IPS DF 4.7 (cell line): ENCODE measurements around the gene GABRB1.

Source experiments
- DNase-seq: peaks from one replicate; pipeline ENCODE4 v3.0.0-alpha.2; 2013; ENCODE audit warnings: low spot score; ENCODE audit errors: extremely low read depth

GABRB1 gene

DNA sequence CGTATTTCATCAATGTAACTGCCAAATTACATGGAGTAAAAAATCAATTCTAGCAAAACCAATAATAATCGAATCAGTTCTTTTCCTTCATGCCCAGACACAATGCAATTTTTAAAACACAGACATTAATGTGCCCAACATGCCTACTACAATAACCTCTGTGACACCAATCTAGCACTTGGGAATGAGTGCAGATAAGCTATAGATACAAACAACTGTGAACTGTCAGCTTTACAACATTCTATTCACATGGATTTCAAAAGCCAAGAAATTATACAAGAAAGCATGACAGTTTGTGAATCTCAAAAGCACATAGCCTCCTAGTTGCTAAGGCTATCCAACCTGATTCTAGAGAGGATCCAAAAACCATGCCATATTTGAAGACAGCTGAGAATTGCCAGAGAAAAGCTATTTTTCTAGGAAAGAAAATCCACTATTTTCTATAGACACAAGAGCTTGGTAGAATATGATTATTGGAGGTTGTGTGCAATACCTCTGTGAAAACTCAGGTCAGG lies 351.5 kb downstream of the GABRB1 start:
- DNase-seq = no peak

DNA sequence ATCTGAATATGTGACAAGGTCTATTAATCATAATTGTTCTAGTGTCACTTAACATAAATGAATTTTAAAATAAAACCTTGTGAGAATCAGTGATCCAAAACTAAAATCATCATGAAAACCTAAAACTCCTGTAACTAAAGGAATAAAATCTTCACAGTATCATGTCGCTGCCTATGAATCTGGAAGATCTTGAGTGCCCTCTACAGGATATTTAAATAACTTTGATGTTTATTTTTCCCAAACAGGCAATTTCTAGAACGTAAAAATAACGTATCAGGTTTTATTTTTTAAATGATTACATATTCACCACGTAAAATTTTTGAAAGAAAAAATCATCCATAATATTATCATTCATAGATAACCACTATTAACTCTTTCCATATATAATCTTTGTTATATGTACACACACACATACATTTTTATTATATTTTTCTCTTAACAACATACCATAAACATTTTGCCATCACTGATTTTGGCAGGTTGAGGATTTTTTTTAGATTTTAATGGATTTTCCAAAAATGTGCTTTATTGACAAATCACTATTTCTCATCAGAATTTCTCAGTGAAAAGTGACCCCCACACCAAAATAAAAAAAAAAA lies 352.6 kb downstream of the GABRB1 start:
- no peak for DNase-seq

DNA sequence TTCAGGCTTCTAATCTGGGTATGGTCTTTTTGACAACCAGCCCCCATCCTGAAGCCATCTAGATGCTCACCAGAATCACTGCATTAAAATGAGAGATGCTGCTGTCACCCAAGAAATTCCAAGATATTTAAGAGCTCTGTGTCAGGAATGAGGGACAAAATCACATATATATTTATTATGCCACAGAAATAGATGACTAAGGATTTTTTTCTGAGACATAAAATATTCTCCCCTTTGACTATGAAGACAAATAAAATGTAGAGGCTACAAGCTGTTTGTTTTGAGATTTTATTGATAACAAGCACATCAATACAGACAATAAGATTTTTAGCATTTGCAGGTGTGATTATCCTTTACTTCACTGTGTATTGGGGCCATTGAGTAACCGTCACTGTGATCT lies 354.8 kb downstream of the GABRB1 start:
- DNase-seq = no peak

DNA sequence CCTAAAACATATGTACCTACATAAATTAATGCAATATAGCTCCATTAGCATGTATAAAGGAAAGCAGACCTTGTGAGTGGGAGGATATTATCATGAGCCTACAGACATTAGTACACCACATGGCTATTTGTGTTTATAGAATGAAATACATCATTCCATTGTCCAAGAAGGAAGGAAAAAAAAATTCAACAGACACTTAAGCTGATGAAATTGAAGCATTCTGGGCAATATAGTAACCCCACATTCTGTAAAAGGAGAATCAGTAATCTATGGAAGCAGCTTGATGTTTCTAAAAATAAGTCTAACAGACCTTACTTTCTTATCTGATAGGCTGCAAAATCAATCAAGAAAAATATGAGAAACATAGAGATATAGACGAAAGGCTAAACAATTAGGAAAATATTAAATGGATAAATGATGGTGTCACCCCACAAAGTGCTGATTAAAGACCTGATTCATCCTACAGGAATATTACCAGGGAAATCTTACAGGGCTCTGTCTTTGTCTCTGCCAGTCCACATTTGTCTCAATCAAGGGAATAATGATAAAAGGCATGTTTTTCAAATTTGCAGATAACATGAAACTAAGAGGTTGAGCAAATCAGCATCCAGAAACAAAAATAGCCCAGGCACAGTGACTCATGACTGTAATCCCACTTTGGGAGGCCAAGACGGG lies 355.3 kb downstream of the GABRB1 start:
- DNase-seq = no peak

DNA sequence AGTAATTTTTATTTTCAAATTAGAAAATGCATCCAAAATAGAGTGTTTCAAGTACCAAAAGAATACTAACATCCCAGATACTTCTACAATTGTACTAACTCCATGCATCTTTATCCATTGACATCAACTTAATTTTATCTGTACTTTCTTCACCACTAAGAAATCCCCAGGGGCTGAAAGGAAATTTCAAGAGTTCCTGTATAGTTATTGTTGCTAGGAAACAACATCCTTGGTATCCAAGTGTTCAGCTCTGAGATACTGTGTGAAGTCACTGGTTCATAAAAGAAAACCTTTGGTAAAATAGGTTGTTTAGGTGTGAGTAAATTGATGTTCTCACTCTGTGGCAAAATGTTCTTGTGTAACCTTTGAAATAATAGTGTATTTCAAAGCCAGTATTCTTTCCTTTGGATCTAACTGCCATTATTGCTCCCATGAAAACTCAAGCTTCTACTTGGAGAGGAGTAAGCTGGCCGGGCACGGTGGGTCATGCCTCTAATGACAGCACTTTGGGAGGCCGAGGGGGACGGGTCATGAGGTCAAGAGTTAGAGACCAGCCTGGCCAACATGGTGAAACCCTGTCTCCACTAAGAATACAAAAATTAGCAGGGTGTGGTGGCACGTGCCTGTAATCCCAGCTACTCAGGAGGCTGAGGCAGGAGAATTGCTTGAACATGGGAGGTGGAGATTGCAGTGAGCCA lies 359.2 kb downstream of the GABRB1 start:
- no peak for DNase-seq

DNA sequence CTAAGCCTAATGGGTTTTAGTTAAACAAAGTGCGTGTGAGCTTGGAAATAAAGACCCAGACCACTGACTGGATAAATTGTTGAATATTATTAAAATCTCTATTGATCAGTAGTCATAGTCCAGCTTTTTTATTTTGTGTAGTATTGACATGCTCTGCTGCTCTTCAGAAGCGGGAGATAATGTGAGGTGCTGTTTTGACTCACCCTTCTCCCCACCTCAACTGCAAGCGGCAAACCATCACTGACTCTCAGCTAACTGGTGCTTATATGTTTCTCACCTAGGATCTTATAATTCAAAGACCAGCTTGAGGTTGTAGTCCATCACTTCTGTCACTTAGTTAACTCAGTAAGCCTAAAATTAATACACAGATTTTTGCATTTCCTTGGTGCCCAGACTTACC lies 359.9 kb downstream of the GABRB1 start:
- no peak for DNase-seq

DNA sequence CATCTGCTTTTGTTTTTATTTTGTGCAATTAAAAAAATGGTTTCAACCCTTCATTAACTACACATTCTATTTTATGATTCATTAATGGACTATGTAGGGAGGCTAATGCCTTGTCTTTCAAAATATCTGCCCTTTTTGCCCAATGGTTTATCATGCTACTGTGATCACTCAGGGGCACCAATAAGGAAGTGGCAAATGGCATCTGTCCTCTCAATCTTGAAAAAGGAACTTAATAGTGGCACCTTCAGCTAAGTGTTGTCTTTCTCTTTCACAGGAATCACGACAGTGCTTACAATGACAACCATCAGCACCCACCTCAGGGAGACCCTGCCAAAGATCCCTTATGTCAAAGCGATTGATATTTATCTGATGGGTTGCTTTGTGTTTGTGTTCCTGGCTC lies 375.0 kb downstream of the GABRB1 start:
- no peak for DNase-seq

DNA sequence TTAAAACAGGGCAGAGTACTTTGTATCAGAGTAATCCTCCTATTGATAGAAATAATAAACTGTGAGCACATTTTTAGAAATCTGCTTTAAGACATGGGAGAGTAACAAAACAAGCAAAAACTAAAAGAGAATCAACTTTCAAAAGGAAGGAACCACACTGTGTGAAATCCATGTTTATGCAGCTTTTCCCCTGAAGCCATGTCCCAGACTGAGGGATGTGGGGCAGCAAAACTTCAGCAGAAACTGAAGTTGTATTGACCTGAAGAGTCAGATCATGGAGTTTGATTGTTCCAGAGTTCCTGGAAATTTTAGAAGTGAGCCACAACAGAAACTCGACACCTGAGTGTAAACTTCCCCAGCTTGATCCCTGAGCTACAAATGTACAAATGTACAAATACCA lies 378.9 kb downstream of the GABRB1 start:
- DNase-seq = no peak

DNA sequence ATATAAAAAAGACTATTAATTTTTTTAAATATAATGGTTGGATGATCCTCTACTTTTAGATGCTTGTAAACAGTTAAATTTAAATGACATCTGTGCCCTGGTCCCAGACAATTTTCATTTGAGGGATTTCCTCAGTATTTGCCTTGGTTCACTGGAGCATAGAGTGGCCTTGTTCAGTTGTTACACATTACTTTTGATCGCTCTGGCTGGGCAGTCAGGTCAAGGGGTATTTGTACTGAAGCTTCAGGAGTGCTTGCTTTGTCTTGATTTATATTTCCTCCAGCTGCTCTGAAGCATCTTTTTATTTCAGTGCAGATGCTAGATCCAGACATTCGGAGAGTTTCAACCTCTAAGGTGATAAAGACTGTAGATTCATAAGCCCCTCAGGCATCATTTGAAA lies 382.2 kb downstream of the GABRB1 start:
- DNase-seq = no peak

DNA sequence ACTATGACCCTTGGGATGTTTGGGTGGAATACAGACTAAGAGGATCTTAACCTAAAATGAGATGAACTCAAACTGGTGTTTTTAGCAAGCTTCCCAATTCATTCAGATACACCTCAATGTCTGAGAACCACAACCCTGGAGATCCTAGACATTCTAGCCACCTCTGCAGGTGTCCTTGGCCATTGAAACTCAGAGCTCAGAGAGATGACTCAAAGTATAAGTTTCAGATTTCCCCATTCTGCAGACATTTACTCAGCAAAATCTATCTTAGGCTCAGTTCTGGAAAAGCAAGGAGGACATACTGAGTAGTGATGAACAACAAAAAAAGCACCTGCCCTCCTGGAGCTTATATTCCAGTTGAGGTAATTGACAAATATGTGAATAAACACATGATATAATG lies 384.4 kb downstream of the GABRB1 start:
- no peak for DNase-seq

DNA sequence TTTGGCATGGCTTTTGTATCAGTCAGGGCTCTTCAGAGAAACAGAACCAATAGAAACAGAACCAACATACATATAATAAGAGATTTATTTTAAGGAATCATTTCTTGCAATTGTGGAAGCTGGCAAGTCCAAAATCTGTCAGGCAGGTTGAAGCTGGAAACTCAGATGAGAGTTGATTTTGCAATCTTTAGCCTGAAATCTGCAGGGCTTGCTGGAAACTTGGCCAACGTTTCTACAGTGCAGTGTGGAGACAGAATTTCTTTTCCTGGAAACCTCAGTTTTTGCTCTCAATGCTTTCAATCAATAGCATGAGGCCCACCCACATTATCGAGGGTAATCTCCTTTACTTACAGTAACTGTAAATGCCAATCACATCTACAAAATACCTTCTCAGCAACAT lies 386.8 kb downstream of the GABRB1 start:
- no peak for DNase-seq

DNA sequence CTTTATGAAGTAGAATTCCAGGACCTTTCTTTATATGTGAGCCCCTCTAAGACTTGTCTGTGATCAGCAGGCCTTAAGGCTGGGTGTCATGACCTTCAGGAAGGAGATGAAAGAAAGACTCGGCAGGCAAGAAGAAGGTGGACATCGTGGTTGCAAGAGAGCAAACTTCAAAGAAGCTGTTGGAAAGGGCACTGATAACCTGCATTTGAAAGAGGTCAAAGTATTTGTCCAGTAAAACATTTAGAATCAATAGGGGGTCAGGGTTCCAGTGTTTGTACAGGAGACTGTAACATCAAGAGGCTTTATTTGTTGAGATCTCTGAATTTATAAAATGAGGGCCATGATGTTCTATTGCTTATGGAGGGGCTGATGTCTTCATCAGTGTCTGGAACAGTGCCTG lies 387.9 kb downstream of the GABRB1 start:
- no peak for DNase-seq

DNA sequence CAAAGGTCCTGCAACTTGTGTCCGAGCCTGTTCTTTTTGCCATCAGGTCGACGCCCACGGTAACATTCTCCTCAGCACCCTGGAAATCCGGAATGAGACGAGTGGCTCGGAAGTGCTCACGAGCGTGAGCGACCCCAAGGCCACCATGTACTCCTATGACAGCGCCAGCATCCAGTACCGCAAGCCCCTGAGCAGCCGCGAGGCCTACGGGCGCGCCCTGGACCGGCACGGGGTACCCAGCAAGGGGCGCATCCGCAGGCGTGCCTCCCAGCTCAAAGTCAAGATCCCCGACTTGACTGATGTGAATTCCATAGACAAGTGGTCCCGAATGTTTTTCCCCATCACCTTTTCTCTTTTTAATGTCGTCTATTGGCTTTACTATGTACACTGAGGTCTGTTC lies 394.3 kb downstream of the GABRB1 start:
- DNase-seq = no peak

DNA sequence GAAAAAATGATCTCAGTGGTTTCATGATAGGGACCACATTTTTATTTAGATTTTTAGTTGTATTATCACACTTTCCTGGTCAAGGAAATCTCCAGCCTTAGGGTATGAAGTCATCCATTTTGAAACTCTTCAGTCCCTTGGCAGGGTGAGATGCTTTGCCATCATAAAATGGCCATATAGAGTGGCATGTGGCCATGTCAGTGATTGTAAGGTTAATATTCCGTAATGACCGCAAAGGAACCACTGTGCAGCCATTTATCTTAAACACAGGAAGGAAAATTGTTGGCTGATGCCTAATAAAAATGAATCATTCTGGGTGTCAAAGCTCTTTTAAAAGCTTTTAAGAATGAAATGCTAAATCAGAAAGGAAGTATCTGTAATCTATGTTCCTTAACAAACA lies 396.6 kb downstream of the GABRB1 start:
- no peak for DNase-seq

DNA sequence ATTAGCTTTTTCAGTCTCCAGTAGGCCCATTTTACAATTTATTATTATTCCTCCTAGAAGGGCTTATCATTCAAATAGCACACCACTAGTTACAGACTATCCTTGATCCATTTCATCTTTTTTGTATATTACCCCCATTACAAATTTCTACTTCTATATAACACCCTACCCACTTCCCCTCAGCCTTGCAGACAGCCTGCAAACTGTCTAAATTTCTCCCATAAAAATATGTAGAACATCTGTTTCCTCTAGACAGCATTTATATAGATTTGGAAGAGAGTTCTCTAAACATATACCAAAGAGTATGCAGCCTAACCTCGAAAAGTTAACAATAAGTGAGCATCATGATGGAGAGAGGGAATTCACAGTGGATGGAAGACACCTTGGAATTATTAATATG lies 401.4 kb downstream of the GABRB1 start:
- DNase-seq = no peak

DNA sequence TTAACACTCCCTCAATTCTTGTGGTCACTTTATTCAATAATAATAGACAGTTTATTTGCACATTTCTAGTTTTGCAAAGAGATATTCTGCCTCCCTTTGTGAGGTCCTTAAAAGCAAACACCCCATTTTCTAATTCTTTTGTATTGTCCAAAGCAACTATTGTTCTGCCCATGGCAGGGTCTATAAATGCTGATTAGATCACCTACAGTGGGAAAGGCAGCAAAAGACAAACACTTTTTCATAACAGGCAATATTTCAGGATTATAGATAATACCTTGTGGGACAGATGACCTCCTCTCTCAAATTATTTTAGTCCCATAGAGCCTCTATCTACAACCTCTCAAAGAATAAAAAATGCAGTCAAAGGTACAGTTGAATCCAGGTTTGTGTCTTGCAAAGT lies 403.6 kb downstream of the GABRB1 start:
- DNase-seq = no peak

DNA sequence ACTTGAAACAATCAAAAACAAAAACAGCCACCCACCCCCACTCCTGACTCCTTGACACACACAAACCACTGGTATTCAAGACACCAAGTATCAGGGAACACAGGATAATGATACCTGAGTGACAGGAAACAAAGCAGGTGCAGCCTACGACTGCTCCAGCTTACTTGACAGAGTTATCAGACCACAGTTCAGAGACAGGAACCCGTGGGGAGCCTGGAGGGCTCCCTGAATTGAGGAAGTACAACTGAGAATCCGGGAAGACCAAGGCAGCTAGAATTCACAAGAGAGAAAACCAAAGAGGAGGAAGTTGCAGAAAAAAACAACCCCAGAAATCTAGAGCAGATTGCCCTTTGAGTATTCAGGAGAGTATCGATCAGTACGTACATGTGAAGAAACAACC lies 411.6 kb downstream of the GABRB1 start:
- DNase-seq = no peak

DNA sequence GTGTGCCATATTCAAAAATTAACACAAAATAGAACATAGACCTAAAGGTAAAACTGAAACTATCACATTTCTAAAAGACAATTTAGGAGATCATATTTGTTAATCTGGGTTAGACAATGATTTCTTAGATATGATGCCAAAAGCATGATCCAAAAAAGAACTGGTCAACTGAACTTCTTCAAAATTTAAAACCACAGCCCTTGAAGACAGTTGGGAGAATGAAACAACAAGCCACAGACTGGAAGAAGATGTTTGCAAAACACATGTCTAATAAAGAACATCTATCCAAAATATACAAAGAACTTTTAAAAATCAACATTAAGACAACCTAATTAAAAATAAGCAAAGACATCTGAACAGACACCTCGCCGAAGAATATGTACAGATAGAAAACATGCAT lies 412.7 kb downstream of the GABRB1 start:
- no peak for DNase-seq

DNA sequence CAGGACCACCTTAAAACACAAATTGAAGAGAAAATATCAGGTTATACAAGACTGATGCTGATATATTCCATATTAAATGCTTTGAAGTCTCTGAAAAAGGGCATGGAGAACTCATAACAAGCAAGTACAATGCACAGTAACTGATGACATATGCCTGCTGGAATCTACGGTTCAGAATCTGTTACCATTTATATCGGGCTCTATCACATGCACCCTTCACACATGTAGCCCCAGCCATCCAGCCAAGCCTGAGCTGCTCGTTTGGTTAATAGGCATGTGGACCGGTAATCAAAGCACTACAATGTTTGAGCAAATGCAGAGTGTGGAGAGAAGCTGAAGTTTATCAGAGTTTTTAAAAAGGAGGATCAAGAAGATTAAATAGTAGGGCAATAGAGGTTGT lies 420.3 kb downstream of the GABRB1 start:
- DNase-seq = no peak

DNA sequence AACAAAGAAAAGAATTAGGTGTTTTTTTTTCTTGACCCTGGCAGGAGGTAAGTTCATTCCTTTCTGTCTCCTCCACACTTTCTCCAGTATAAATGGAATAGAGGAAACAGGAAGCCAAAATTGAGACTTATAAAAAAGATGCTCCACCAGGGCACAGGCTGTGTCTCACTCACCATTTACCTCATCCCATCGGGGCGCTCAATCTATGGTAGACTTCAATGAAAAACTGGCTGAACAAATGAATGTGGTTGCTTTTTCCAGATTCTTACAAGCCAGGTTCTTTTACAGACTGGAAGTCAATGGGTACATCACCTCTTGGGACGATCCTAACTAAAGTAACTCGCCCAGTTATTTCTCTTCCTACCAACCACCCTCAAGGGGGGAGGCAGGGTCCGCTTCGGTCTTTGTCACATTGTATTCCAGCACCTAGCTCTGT lies 431.4 kb downstream of the GABRB1 start:
- no peak for DNase-seq

DNA sequence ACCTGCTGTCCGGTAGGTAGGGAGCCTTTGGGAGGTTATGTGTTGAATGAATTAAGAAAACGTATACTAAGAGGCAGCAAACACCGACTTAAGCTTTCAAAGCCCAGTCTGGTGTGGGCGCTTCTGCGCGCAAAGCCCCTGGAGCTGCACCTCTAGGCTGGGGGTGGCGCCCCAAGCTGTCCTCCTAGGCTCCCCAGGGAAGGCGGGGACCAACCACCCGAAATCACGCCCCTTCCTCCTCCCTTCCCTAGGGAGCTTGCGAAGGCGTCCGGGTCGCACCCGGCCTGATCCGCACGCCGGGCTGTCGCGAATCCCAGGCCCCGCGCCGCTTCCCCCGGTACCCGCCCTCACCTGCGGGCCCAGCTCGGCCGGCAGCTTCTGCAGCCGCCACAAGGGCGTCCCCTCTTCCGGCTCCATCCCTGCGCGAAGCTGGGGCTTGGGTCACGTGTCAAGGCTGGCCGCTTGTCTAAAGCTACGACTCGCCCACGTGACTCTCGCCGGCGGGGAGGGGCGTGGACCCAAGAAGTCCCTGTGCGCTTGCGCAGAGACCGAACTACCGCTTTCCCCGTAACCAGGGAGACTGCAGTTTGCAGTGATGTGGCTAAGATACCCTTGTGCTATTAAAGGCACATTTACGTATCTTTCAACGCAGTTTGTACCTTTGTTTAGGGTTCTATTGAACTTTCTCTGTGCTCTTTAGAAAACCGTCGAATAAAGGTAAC lies 432.0 kb downstream of the GABRB1 start, which contains the start of gene COMMD8:
Gene COMMD8, minus strand, starts transcription at position 468 of the 722 bp plus-strand sequence. Its CDS starts 51 bp downstream, at position 417.
- peak; percentile 93 for DNase-seq

DNA sequence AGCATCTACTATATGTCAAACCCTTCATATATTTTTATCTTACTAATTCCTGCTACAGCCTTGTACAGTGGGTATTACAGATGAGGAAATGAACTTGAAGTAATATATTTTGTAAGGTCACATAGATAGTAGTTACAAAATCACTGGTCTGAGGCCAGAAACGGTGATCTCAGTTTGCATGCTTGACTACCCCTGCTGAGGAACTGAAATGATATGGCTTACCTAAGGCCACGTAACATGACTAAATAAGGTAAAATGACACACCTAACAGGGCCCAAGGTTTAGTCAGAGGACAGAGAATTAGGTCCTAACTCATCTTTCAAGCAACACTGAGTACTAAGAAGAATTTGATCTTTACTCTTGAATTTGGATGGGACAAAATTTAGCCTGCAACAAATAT lies 433.6 kb downstream of the GABRB1 start:
- no peak for DNase-seq
